Right cardiac atrium (tissue), 5 donors: ENCODE measurements around the gene PNLIPRP3. TPM values are rescaled to one million over a fixed set of nuclear protein-coding genes. Genes with fewer than 3 reads are reported as not detected.

Source experiments
- ATAC-seq, 2 donors: fragments of 200-7000 bp; cut with Tn5 transposase; one replicate each; pipeline versions ENCODE4 v1.8.0 to v1.9.1; 2020; ENCODE audit warnings: moderate library complexity in 2 of 2, mild to moderate bottlenecking in 1 of 2
- DNase-seq, 3 donors: peaks; one replicate each; pipeline ENCODE4 v3.0.0-alpha.2; 2020
- H3K27ac ChIP-seq: one replicate; pipeline ENCODE4 v1.5.1; 2013; ENCODE audit warnings: mild to moderate bottlenecking, low read length, control low read depth, moderate library complexity
- H3K27me3 ChIP-seq: one replicate; pipeline ENCODE4 v1.6.1; 2013; ENCODE audit not compliant: control insufficient read depth, insufficient read depth
- H3K4me1 ChIP-seq: one replicate; pipeline ENCODE4 v1.6.1; 2013; ENCODE audit warnings: low read length; ENCODE audit not compliant: control insufficient read depth, insufficient read depth
- H3K4me3 ChIP-seq: one replicate; pipeline ENCODE4 v1.5.1; 2013; ENCODE audit warnings: low read length, control low read depth
- H3K9me3 ChIP-seq: one replicate; pipeline ENCODE4 v1.6.1; 2013; ENCODE audit warnings: low read length; ENCODE audit not compliant: control insufficient read depth
- WGBS: extraction: QIAGEN DNeasy Blood & Tissue Kit; methylation state at CpG from one replicate; pipeline ENCODE4 v1.1.7; 2013; 5-methylcytosine and 5-hydroxymethylcytosine counted together
- intact Hi-C, 4 donors: fragments of 100-400 bp; cut with DNase I; formaldehyde crosslinking; loops; one replicate each; pipeline versions ENCODE4 v1.11.0 to v1.14.0; 2022 to 2023
- polyA plus RNA-seq: library from polyadenylated mRNA; stranded (reverse); fragments of 200-250 nt; gene quantifications from one replicate; pipeline ENCODE4 v1.2.3, GENCODE V29; 2013
- total RNA-seq, 4 donors: library from RNA; stranded (reverse); fragmentation: NEBNext Ultra II Directional; extraction: Animal tissue kit (Norgen Biotek cat#: 25700); gene quantifications; one replicate each; pipeline ENCODE4 v1.2.1, GENCODE V29; 2021
- donor health status: healthy with polysubstance abuse.
- donor health status: DM: no; HTN: yes; CAD: no.
- donor health status: DM: no; HTN: no; CAD: no.
- donor health status: DM: no; HTN: yes; CAD: no; lungs with severe emphysema.
- donor health status: DM: yes; HTN: yes; CAD: no.

Gene PNLIPRP3
- total and polyA plus RNA-seq, 5 donors: not detected

DNA sequence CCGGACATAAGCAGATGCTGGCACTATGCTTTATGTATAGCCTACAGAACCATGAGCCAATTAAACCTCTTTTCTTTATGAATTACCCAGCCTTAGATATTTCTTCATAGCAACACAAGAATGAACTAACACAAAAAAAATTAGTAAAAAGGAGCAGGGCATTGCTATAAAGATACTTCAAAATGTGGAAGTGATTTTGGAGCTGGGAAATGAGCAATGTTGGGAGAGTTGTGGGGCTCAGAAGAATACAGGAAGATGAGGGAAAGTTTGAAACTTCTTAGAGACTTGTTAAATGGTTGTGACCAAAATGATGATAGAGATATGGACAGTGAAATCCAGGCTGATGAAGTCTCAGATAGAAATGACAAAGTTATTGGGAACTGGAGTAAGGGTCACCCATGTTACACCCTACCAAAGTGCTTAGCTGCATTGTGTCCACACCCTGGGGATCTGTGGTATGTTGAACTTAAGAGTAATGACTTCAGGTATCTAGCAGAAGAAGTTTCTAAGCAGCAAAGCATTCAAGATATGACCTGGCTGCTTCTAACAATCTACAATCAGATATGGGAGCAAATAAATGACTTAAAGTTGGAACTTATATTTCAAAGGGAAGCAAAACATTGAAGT is 24.2 kb downstream of the PNLIPRP3 start:
- H3K4me1 ChIP-seq: no peaks in the 10 kb centered on the region
- H3K4me3 ChIP-seq: no peak overlapping the region
- H3K27ac ChIP-seq: no peak overlapping the region
- intact Hi-C loops: no loop called here
- no peaks in the 10 kb centered on the region for H3K9me3 ChIP-seq
- no peaks in the 10 kb centered on the region for H3K27me3 ChIP-seq
- no peak for ATAC-seq
- DNase-seq: no peak
- 0% methylated on average over 1 of the region's 1 CpG for WGBS

DNA sequence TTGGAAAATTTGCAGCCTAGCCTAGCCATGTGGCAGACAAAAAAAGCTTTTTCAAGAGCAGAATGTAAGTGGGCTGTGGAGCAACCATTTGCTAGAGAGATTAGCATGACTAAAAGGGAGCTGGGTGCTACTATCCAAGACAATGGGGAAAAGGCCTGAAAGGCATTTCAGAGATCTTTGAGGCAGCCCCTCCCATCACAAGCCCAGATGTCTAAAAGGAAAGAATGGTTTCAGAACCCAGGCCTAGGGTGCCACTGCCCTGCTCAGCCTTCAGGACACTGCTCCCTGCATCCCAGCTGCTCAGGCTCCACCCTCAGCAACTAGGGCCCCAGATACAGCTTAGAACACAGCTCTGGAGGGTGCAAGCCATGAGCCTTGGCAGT is 24.7 kb downstream of the PNLIPRP3 start:
- H3K9me3 ChIP-seq: no peaks in the 10 kb centered on the region
- H3K27me3 ChIP-seq: no peaks in the 10 kb centered on the region
- no peaks in the 10 kb centered on the region for H3K4me1 ChIP-seq
- ATAC-seq (no peak), DNase-seq (no peak)
- no peak overlapping the region for H3K27ac ChIP-seq
- H3K4me3 ChIP-seq: no peak overlapping the region
- intact Hi-C loops: no loop called here

- H3K4me3 ChIP-seq: no peak overlapping the region
- no peaks in the 10 kb centered on the region for H3K4me1 ChIP-seq
- no peak overlapping the region for H3K27ac ChIP-seq
- no peak for DNase-seq
- no peaks in the 10 kb centered on the region for H3K9me3 ChIP-seq
- intact Hi-C loops: no loop called here
- no peak for ATAC-seq
- H3K27me3 ChIP-seq: no peaks in the 10 kb centered on the region
These were observed 29.8 kb downstream of the PNLIPRP3 start for GRCh38 chr10:116457488-116457887.

DNA sequence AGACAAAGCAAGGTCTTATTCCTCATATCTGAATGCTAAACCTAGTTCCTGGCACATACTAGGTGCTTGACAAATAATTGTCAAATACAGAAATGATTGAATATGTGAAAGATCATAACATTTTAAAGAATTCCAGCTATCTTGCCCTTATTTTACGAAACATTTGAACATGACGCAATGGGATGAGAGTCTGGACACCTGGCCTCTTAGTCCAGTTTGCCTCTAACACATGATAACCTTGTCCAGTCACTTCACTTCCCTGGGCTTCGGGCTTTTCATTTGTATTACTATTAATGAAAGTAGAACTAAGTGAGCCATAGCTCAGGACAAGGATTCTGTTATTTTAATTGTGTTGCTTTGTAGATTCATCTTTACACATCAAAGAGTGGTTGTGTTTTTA is 32.6 kb downstream of the PNLIPRP3 start:
- Histone ChIP-seq H3K4me3 (no peak overlapping the region), H3K9me3 (no peaks in the 10 kb centered on the region), H3K4me1 (no peaks in the 10 kb centered on the region), H3K27ac (no peak overlapping the region), H3K27me3 (no peaks in the 10 kb centered on the region)
- intact Hi-C loops: no loop called here
- ATAC-seq: no peak
- no peak for DNase-seq
- WGBS: 88% methylated on average over 3 of the region's 3 CpGs

DNA sequence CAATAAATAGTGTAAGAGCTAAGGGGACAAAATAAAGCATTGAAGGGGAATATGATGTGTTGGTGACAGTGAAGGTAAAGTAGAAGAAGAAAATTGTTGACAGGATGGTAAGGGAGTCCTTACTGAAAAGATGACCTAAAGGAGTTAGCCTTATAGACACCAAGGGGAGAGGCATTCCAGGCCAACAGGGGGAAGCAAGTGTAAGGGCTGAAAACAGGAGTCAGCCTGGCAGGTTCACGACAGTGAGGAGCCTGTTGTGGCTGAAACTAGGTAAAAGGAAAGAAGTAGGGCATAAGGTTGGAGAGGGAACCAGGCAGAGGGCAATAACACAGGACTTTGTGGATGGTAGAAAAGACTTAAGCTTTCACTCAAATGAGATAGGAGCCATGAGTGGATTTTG is 34.0 kb downstream of the PNLIPRP3 start:
- no peaks in the 10 kb centered on the region for H3K9me3 ChIP-seq
- H3K4me3 ChIP-seq: no peak overlapping the region
- DNase-seq (no peak), ATAC-seq (no peak)
- no peaks in the 10 kb centered on the region for H3K4me1 ChIP-seq
- no peaks in the 10 kb centered on the region for H3K27me3 ChIP-seq
- H3K27ac ChIP-seq: no peak overlapping the region
- WGBS: 40% methylated on average over 1 of the region's 1 CpG
- intact Hi-C loops: no loop called here

DNA sequence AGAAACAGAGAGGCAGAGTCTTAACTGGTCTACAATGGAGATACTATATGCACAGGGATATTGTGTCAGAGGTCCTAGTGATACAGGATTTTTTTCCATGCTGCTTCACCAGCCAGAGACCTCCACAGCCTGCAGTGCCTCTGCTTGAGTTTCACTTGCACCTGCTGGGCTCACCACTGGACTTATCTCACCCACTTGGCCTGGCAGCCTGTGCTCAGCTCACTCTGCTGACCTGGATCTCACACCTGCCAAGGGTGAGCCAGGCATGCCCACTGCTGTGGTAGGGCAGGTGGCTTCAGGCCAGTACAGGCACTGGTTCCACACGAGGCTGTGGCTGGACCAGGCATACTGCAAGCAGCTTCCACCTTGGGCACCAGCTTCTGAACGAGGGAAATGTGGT is 36.6 kb downstream of the PNLIPRP3 start:
- no peak for ATAC-seq

GRCh38 chr10:116465546-116465945 is 37.9 kb downstream of the PNLIPRP3 start:
- H3K27ac ChIP-seq: no peak overlapping the region
- WGBS: 47% methylated on average over 3 of the region's 3 CpGs
- ATAC-seq: no peak

More for the DNA sequence above, 36.6 kb downstream of the PNLIPRP3 start:
- H3K4me1 ChIP-seq: no peaks in the 10 kb centered on the region
- intact Hi-C loops: no loop called here
- H3K4me3 ChIP-seq: no peak overlapping the region
- no peaks in the 10 kb centered on the region for H3K9me3 ChIP-seq
- H3K27ac ChIP-seq: no peak overlapping the region
- H3K27me3 ChIP-seq: no peaks in the 10 kb centered on the region
- 47% methylated on average over 2 of the region's 2 CpGs for WGBS
- DNase-seq: no peak

GRCh38 chr10:116466715-116467422 is 39.2 kb downstream of the PNLIPRP3 start:
- DNase-seq (no peak), ATAC-seq (no peak)
- Histone ChIP-seq H3K9me3 (no peaks in the 10 kb centered on the region), H3K27me3 (no peaks in the 10 kb centered on the region), H3K27ac (no peak overlapping the region), H3K4me3 (no peak overlapping the region), H3K4me1 (no peaks in the 10 kb centered on the region)
- WGBS: 64% methylated on average over 7 of the region's 7 CpGs
- intact Hi-C loops: no loop called here

More at GRCh38 chr10:116465546-116465945, 37.9 kb downstream of the PNLIPRP3 start:
- Histone ChIP-seq H3K4me3 (no peak overlapping the region), H3K4me1 (no peaks in the 10 kb centered on the region), H3K27me3 (no peaks in the 10 kb centered on the region), H3K9me3 (no peaks in the 10 kb centered on the region)
- intact Hi-C loops: no loop called here
- DNase-seq: no peak

DNA sequence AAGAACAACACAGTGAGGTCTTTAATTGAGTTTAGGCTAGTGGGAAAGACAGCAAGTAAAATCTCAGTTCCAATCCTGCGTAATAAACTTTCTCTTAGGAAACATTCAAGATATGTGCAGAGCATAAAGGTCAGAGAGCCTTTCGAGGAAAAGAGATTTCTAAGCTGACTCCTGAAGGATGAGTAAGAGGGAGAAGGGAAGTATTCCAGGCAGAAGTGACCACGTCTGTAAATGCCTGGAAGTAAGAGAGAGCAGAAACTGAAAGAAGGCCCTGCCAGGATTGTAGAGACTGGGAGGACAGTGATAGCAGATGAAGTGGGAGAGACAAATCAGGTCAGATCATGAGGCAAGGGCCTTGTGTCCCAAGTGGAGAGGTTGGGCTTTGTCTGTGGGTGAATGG is 41.8 kb downstream of the PNLIPRP3 start:
- no peaks in the 10 kb centered on the region for H3K4me1 ChIP-seq
- no peak for ATAC-seq
- no peak overlapping the region for H3K27ac ChIP-seq
- intact Hi-C loops: no loop called here
- DNase-seq: no peak
- no peak overlapping the region for H3K4me3 ChIP-seq
- H3K27me3 ChIP-seq: no peaks in the 10 kb centered on the region
- 44% methylated on average over 3 of the region's 3 CpGs for WGBS
- H3K9me3 ChIP-seq: no peaks in the 10 kb centered on the region

DNA sequence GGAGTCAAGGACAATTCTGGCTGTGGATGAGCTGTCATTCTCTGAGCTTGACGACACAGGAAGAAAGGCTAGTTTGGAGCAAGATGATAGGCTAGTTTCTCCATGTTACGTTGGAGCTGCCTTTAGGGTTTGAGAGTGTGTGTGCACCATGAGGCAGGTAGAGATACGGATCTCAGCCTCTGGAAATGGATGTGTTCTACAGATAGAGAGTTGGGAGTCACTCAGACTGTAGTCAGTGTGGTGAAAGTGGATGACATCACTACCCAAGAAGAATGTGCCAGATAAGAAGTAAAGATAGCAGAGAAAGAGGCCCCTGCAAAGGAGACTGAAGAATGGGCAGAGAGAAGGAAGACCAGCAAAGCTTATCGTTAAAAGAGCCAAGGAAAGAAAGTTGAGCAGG is 42.4 kb downstream of the PNLIPRP3 start:
- WGBS: 64% methylated on average over 4 of the region's 4 CpGs
- intact Hi-C loops: no loop called here
- ATAC-seq: no peak

DNA sequence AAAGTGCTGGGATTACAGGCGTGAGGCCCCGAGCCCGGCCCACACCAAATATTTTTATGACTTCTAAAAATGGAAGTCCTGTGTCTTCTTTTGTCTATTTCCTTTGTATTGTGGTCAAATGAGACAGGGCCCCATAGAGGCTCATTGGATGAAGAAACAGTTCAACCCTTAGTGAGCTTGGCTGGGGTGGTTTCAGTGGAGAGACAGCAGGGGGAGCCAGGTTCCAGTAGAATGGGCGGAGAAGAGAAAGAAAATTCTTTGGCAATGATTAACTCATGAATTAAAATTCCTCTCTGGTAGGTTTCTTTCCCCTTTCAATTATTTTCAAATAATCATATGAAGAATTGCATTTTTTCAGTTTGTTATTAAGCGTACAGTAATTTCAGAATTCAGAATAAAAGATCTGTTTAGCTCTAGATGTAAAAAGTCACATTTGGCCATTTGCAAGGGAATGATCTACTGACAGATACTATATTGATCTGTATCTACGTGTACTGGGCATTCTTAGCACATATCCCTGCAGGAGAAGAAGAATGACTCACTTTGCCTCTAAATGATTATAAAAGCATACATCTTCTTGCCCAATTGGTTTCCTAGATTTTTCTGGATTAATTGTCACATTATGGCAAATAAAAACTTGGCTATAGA is 43.2 kb downstream of the PNLIPRP3 start:
- Histone ChIP-seq H3K9me3 (no peaks in the 10 kb centered on the region), H3K4me3 (no peak overlapping the region), H3K27ac (no peak overlapping the region), H3K4me1 (no peaks in the 10 kb centered on the region), H3K27me3 (no peaks in the 10 kb centered on the region)
- no peak for DNase-seq
- WGBS: 73% methylated on average over 6 of the region's 6 CpGs
- ATAC-seq: no peak
- intact Hi-C loops: no loop called here

More for the DNA sequence above, 42.4 kb downstream of the PNLIPRP3 start:
- DNase-seq: no peak
- no peaks in the 10 kb centered on the region for H3K27me3 ChIP-seq
- no peaks in the 10 kb centered on the region for H3K4me1 ChIP-seq
- no peak overlapping the region for H3K4me3 ChIP-seq
- H3K9me3 ChIP-seq: no peaks in the 10 kb centered on the region
- H3K27ac ChIP-seq: no peak overlapping the region
